Activated CD8-positive, alpha-beta memory T cell treated with anti-CD3 and anti-CD28 coated beads, Interleukin-2, amount 50 U/mL, for 48 hours (primary cell): ENCODE data around the gene RADIL.

ENCODE experiments used
- DNase-seq: peaks from one replicate; pipeline ENCODE4 v3.0.0-alpha.2; 2020

Gene RADIL

DNA sequence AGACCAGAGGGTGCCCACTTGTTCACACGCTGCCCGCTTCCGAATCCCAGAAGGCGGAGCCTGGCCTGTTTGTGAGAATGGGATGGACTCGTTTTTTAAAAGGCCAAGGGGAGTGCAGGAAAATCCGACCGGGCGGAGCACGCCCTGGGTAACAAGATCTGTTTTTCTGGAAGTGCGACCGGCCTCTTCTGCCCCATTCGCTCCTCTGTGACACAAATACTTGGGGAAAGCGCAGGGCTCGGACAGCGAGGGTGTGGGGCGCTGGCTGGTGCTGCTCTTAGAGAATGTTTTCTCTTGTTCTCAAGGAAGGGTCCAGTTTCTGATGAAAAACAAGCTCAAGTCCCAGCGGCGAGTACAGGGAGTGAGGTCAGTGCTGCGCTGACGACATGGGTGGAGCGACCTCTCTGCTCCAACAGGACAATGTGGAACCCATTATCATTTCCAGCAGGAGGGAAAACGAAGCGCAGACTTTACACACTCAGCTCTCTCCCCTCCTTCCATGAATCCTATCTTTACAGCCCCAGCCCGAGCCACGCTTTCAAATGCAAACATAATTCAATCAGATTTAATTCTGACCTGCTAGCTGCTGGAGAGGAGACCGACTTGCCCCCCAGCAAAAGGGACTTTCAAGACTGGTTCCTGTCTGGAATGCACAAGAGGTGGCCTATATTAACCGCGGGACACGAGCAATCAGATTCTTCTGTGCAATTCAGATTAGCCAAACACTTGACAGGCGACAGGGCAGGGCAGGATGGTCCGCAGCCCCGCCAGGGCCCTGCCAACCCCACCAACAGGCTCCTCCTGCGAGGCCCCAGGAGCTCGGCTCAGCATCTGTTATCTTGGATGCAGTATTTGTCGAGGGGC lies 1.1 kb downstream of the RADIL start:
- peak; percentile 54 for DNase-seq

- DNase-seq, result no peak
These were observed 3.3 kb downstream of the RADIL start for GRCh38 chr7:4880218-4880617.

DNA sequence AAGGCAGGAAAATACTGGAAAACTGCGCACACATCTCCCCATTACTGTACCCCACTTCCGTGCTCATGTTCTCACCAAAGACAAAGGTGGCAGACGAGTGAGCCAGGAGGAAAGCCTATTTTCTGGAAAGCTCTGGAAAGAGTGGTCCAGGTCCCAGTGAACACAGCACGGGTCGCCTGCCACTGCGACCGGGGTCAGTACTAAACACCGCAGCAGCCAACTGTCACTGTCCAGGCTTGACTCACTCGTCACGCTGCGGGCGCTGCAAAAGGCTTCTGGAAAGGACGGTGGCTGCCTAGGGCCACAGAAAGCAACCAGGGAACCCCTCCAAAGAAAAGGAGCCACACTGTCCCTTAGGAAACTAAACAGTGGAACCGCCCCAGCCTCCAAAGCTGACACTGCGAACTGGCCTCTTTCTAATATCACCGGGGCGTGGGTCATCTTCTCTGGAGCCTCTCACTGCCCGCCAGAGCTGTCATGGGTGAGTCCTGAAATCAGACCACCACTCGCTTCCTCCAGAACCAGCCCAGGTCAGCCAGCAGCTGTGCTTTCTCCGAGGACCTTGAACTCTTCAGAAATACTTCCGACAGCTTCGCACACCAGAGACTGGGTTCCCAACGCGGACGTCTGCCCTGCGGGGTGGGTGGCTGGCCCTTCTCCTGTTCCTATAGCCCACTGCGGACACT lies 4.0 kb downstream of the RADIL start:
- DNase-seq, result no peak

DNA sequence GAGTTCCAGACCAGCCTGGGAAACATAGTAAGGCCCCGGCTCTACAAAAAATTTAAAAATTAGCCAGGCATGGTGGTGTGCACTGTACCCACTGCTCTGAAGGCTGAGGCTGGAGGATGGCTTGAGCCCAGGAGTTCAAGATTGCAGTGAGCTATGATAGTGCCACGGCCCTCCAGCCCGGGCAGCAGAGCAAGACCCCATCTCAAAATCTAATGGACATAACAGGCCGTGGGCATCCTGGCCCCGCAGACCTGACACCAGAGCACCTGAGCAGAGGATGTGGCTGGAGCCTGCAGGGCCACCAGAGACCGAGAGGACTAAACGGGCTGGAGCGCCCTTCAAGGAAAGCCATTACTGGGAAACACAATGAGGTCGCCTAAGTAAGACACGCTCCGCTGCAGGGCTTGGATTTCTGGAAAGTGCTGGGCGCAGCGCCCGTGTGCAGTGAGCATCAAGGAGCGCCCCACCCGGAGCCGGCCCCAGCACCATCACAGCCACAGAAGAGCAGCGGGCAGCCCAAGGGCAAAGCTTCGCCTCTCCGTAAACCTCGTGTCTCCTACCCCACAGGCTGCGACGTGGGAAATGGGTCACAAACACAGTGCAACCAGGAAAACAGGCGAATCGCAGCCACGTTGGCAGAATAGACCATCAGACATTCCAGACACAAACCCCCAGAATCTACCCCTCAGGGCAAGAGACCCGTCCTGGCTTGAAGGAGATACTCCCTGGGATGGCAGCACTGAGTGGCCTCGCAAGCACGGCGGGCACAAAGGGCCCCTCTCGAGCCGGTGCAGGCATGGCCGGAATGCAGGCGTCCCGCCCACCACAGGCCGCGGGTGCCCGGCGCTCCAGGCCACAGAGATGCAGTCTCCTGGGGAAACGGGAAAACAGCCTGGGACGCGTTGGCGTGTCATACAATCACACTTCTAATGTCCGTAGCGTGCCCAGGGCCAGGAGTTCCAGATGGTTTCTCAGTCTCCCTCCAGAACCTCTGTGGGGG lies 4.9 kb downstream of the RADIL start:
- no peak for DNase-seq

DNA sequence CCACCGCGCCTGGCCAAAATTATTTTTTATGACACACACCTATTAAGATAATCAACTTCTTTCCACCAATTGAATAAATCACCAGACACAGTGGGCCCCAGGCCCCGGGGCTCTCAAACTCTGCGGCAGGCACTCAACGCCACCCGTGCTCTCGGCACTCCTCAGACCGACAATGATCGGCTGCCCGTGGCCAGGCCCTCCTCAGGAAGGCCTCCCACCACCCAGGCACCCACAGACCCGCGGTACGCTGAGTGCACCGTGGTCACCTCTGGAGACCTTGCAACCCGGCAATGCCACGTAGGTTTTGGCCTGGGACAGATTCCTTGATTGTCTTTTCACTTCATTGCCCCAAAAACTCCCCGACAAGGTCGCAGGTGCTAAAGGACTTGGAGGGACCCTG lies 6.9 kb downstream of the RADIL start:
- no peak for DNase-seq

DNA sequence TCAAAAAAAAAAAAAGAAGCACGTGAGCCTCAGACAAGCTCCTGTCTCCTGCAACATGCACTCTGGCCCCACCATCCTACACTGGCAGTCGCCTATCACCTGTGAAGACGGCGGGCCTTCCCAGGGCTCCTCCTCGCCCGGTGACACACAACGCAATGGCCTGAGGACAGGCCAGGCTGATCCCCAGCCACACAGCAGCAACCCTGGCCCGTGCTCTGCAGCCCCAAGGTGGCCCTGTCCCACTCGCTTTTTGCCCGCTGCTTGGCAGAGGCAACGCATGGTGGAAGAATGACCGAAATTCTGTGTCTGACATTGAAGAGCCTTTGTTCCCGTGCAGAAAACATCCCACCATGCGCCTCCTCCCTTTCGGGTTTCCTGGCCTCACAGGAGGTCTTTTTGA lies 8.1 kb downstream of the RADIL start:
- DNase-seq, result no peak

DNA sequence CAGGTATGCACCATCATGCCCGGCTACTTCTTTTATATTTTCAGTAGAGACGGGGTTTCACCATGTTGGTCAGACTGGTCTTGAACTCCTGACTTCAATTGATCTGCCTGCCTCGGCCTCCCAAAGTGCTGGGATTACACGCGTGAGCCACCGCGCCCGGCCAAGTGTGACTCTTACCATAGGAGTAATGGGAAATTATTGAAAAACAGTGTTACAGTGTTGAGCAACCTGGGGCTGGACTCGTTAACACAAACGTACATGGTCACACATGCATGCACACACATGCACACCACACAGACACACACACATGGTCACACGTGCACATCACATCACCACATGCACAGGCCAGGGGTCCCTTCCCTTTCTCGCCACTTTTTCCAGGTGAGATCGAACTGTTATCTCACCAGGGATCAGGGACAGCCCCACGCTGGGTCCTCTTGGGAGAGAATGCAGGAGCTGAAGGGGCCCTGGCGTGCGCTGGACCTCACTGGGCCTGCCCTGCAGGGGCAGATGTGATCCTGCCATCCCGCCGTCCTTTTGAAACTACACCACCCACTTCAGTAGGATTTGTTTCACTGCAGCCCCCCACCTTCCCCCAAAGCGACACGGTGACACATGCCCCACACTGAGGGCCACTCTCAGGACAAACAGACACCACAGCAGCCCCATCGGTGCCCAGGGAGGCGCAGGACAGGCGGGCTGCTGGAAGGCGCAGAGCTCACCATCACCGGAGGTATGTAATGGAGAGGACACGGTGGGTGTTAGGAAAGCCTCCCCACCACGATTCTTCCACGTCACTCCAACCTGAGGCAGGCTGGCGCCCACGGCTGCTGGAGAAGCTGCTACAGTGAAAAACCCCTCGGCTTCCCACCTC lies 10.2 kb downstream of the RADIL start:
- no peak for DNase-seq

- DNase-seq, result no peak
These were observed 11.4 kb downstream of the RADIL start for GRCh38 chr7:4871930-4872675.

- no peak for DNase-seq
These were observed 12.3 kb downstream of the RADIL start for GRCh38 chr7:4871056-4871680.

DNA sequence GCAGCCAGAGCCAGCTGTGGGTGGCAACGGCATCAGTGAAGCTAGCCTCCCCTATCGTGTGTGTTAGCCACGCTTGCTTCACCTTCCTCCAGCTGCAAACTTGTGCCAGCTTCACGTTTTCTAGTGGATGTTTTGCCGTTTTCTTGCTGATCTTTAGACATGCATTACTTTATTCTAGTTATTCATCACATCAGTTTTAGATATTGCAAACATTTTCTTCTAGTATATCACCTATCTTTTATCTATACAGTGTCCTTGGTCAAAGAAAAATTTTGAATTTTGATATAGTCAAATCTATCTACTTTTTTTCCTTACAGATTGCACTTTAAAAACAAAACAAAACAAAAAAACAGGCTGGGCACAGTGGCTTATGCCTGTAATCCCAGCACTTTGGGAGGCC lies 15.0 kb downstream of the RADIL start:
- DNase-seq, result no peak

DNA sequence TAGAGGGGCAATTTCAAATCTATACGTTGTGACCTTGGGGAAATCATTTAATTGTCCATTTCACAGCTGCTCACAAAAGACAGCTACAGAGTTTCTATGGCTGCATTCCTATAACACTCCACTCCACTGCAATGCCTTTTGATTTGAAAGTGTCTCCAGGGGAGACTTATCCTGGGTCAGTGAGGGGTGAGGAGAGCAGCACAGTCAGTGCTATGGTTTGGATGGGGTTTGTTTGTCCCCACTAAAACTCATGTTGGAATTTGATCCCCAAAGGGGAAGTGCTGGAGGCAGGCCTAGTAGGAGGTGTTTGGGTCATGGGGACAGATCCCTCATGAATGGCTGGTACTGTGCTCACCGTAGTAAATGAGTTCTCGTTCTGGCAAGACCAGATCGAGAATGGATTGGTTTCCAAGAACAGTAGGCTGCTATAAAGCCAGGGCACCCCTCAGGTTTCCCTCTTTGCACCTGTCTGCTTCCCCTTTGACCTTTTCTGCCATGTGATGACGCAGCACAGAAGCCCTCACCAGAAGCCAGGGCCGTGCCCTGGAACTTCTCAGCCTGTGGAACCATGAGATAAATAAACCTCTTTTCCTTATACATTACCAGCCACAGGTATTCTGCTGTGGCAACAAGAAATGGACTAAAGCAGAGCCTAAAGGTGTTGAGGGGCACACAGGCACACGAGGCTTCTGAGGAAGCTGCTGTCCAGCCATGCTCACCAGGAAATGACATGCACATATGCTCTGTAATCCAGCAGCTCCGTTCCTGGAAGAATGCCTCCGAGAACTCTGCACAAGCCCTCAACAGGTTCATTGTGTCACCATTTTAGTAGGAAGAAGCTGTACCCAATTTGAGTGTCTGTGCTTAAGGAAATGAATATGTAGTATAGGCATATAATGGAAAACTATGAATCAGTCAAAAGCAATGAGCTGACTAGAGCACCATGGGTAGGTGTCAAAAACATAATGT lies 16.7 kb downstream of the RADIL start:
- DNase-seq, result no peak

DNA sequence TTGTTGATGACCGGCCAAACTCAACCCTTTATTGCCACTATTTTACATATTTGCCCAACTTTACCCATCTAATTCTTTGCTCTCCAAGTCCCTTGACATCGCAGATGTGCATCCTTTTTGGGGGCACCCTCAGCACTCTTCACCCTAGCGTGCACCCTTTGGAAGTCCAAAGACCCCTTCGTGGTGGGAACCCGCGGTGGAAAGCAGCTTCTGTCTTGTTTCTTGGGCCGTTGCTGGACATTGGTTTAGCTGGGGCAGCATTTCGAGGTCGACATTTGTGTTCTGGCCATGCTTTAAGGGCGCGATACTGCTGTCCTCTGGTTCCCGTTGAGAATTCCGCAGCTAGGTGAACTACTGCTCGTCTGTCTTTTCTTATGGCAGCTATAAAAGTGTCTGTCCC lies 21.4 kb downstream of the RADIL start:
- DNase-seq, result no peak

DNA sequence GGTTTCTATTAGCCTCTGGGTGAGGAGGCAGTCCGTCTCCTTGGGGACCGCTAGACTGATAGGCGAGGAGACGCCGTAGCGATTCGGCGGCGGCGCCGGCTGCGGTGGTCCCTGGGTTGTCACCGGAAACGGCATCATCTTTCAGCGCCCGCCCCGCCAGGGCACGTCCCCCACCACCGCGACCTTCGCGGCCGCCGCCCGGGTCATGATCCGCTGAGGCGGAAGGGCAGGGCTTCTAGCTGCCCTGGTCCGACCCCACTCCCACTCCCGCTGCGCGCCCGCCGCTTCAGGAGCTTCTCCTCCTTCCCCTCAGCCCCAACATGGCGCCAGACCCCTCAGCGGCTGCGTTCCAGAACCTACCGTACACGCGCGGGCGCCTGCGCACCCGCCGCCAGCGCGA lies 21.8 kb downstream of the RADIL start, which contains the start of gene PAPOLB:
Gene PAPOLB, minus strand, starts transcription at position 358 of the 400 bp plus-strand sequence. Its CDS starts 220 bp downstream, at position 138.
- peak; percentile 73 for DNase-seq

DNA sequence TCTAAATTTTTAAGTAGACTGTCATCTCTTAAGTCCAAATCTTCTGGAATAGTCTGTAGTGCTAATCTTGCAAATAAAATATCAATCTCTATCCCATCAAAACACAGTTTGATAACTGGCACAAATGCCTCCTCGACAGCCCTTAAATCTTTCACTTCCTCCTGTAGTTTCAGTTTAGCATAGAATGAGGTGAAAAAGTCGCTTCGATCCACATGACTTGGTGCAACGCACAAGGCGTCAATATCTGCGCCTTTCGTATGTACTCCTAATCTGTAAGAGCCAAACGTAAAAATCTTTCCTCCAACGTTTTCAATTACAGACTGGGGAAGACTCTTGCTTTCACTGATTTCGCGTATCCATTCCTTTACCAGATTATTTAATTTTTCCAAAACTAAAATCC lies 22.3 kb downstream of the RADIL start:
- no peak for DNase-seq

DNA sequence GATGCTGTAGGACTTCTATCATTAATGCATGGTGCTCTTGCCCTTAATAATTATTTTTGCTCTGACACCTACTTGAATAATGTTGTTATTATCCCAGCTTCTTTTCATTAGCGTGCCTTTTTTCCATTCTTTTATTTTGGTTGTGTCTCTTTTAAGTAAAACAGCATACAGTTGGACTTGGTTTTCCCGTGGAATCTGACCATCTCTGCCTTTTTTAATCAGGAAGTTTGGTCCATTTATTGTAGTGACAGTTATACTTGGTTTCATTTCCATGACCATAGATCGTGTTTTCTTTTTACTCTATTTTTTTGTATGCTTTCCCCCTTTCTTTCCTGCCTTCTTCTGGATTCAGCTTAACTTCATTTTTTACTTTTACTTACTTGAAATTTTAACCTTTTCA lies 26.3 kb downstream of the RADIL start:
- DNase-seq, result no peak

DNA sequence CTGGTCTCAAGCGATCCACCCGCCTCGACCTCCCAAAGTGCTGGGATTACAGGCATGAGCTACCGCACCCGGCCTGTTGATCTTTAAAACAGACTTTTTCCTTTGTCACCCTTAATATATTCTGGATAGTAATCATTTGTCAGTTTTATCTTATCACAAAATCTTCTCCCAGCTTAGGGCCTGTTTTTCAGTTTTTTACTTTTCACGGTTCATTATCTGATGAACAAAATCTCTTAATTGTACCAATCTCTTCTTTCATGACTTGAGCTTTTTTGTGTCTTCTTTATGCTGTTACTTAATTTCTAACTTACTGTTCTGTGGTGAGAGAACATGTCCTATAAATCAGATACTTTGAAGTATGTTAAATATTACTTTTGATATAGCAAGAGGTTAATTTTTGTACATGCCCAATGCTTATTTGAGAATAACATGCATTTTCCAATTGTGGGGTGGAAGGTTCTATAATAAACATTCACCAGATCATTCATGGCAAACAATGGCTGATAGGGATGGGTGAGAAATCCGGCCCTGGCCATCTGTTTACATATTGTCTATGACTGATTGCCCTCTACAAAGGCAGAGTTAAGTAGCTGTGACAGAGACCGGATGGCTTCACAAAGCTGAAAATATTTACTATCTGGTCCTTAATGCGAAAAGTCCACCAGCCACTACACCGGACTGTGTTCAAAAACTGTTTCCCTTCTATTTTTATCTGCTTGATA lies 27.0 kb downstream of the RADIL start:
- no peak for DNase-seq

DNA sequence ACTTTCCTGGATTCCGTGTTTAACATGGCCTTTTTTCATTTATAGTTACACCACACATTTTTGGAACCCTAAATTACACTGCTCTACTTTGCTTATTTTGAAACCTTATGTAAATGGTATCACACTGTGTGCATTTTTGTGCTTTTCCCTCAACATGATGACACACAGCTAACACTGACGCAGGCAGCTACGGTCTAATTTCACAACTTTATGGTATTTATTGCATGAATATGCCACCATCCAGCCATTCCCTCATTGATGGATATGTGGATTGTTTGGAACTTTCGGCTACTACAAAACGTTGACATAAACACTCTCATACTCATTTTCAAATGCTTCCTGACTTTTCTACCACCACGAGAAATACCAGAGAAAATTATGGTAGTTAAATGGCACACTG lies 28.6 kb downstream of the RADIL start:
- DNase-seq, result no peak

DNA sequence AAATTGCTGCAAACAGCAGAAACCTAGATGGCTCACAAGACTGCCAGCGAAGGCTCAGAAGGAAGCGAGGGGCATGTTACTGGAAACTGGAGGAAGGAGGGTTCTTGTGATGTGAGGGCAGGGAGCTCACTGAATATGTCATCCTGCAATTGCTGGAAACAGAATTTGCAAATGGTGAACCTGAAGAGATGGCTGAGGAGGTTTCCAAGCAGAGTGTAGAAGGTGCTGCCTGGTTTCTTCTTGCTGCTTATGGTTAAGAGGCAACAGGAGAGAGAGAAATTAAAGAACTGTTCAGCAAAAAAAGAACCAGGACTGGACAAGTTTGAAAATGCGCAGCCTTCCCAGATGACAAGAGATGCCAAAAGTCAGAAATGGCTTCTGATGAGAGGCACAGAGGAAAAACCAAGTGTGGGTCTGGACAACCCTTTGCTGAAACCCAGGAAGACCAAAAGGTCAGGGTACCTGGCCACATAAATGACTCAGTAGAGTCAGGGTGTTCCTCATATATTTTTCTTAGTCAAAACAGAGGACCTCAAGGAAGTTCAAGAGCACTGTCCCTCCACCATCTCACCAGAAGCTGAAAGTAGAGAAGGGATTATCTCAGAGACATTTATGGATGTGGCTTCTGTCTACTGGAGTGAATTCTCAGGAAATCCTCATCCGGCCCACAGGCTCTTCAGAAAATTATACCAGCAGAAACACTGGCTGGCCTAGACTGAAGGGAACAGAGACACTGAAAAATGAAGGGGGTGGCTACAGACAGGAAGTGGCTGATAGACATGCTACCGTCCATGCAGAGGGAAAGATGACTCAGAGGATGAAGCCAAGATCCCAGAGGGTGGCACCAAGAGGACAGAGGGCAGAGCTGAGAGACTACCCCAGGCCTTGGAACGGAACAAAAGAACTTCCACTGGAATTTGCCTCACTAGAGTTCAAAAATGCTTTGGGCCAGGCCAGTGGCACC lies 31.8 kb downstream of the RADIL start:
- no peak for DNase-seq
